Cardiac septum (tissue), 1 donor: Measurements from ENCODE around the gene DAB1. TPM values are rescaled to one million over a fixed set of nuclear protein-coding genes. Genes with fewer than 3 reads are reported as not detected.
"Not testable (repeated sequence)": the region's sequence is repeated elsewhere in the genome, so short reads cannot be mapped to it uniquely, and the experiment has no call there.

Source experiments
- DNase-seq: peaks from one replicate; pipeline ENCODE4 v3.0.0-alpha.2; 2020; ENCODE audit warnings: low spot score
- intact Hi-C: fragments of 100-400 bp; cut with DNase I; formaldehyde crosslinking; loops from one replicate; pipeline ENCODE4 v1.14.0; 2022
- total RNA-seq: library from RNA; stranded (reverse); fragmentation: NEBNext Ultra II Directional; extraction: Animal tissue kit (Norgen Biotek cat#: 25700); gene quantifications from one replicate; pipeline ENCODE4 v1.2.1, GENCODE V29; 2021
- donor health status: DM: no; HTN: no; CAD: no.

DAB1 gene
- total RNA-seq, 1 donor from 2014 or later, result 2.0 TPM

GRCh38 chr1:57116871-57117270 lies 307.0 kb downstream of the DAB1 start:
- no peak for DNase-seq
- intact Hi-C loops, result no loop called here

GRCh38 chr1:57115030-57115614 lies 308.7 kb downstream of the DAB1 start:
- DNase-seq, result no peak
- intact Hi-C loops, result loop anchor here (2.0 kb wide), 1 partner anchor 30 kb away; no protein-coding TSS in a partner anchor

DNA sequence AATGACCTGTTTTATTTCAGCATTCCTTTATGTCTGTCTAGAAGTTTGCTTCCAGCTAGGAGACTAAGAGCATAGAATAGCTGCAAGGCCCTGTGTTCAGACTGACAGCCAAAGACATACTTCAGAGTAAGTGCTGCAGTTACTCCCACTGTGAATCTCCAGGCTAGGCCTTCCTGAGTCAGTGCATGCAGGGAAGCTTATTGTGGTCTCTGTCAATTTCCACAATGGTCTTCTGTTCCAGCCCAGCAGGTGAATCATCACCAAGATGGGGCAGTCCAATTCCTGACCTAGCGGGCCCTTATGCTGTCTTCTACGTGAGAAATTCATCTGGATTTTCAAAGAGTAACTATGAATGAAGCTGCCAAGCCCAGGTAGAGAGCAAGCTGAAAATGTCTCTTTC lies 311.7 kb downstream of the DAB1 start:
- intact Hi-C loops, result no loop called here
- no peak for DNase-seq

- DNase-seq, result no peak
- intact Hi-C loops, result no loop called here
Observed at GRCh38 chr1:57111175-57111574, 312.7 kb downstream of the DAB1 start.

DNA sequence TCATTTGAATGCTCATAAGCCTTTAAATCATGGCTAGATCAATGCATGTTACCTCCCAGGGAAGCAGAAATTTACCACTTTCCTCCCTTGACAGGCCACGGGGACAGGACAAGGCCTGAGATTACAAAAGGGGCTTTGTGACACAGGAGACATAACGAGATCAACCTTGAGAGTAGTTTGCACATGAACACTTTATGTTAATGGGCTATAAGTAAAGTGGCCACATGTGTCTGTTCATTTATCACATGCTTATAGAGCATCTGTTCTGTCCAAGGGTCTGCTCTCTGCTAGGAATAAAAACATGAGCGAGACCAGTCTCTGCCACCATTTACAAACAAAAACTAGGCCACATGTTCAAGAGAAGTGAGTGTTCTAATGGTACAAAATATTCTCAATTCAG lies 314.0 kb downstream of the DAB1 start:
- intact Hi-C loops, result no loop called here

GRCh38 chr1:57109247-57109646 lies 314.6 kb downstream of the DAB1 start:
- no peak for DNase-seq
- intact Hi-C loops, result no loop called here

More for the DNA sequence above, 314.0 kb downstream of the DAB1 start:
- DNase-seq, result no peak

DNA sequence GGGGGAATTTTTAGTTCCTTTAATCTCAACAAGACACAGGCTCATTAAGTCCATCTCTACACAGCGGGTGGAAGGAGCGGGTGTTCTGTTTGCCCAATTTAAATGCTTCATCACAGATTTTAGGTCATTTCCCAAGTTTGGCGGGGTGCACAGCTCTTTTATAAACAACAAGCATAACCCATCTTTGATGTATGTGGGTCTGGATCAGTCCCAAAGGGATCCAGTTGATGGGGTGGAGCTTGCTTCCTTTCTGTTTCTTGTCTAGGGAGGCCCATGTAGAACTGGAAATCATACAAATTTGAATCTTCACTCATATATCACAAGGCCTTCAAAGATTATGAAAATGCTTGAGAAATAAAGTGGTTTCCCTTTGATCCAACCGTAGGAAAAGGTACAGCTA lies 317.6 kb downstream of the DAB1 start:
- intact Hi-C loops, result no loop called here
- no peak for DNase-seq

DNA sequence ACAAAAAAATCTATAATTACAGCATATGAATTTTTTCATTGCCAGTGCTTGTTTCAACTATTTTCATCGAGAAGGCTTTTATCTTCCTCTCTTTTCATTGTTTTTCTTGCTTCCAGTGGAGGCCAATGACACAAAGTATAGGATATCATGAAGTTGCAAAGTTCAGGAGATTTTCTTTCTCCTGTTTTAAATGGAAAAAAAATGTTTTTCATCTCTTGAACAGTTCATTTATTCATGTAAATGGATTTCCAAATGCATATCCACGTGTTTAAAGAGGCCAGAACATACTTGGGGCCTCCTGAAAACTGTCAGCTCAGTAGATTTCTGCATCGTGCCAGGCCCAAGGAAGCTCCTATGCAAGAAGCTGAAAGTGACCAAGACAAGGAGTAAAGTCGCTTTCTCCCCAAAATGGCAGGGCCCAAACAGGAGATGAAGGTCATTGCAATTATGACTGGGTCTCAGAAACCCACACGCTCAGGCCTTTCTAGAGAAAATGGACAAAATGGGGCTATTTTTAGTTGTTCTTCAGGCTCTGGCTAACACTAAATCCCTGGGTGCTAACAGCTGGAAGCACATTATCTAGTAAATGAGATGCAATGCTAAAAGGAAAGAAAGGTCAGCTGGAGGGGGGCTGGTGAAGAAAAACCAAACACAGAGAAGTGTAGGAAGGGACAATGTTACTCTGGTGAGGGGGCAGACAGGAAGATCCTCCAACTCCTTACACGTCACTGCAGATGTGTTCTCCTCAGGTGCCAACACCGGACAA lies 321.1 kb downstream of the DAB1 start:
- intact Hi-C loops, result no loop called here
- no peak for DNase-seq

GRCh38 chr1:57101209-57101608 lies 322.7 kb downstream of the DAB1 start:
- no peak for DNase-seq
- intact Hi-C loops, result no loop called here

GRCh38 chr1:57094749-57095148 lies 329.1 kb downstream of the DAB1 start:
- intact Hi-C loops, result no loop called here
- DNase-seq, result no peak

DNA sequence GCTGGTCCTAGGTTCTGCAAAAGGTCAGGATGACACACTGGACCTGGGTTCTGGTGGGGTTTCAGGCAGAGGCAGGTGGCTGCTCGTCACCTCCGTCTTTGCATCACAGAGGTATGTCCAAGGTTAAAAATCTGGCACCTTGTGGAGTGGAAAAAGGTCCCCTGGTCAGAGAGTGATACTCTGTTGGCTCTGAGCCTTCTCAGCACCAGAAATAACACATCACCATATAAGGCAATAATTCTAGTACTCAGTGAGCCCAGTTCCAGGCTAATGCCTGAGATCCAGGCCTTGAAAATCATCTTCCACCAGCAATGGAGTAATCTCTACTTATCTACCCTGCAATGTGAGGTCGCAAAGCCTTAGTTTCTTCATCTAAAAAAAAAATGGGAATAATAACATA lies 330.7 kb downstream of the DAB1 start:
- intact Hi-C loops, result no loop called here
- no peak for DNase-seq

DNA sequence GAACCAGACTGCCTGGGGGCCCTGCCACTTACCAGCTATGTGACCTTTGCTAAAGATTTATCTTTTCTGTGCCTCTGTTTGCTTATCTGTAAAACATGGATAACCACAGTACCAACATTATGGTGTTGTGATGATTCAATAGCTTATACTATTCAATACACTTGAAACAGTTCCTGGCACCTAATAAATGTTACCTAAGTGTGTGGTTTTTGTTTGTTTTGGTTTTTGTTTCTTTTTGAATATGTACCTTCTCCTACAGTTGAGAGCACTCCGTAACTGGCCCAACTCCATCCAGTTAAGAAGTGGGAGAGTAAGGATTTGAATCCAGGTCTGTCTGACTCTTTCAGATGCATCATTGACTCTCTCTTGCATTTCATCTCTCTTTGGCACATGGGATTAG lies 332.2 kb downstream of the DAB1 start:
- no peak for DNase-seq
- intact Hi-C loops, result no loop called here

GRCh38 chr1:57089855-57090254 lies 334.0 kb downstream of the DAB1 start:
- DNase-seq, result no peak
- intact Hi-C loops, result no loop called here

- DNase-seq, result no peak
- intact Hi-C loops, result no loop called here
Observed at GRCh38 chr1:57089221-57089620, 334.6 kb downstream of the DAB1 start.

- no peak for DNase-seq
- intact Hi-C loops, result no loop called here
Observed at GRCh38 chr1:57088653-57089052, 335.2 kb downstream of the DAB1 start.

GRCh38 chr1:57087660-57088059 lies 336.2 kb downstream of the DAB1 start:
- intact Hi-C loops, result not testable (repeated sequence)

DNA sequence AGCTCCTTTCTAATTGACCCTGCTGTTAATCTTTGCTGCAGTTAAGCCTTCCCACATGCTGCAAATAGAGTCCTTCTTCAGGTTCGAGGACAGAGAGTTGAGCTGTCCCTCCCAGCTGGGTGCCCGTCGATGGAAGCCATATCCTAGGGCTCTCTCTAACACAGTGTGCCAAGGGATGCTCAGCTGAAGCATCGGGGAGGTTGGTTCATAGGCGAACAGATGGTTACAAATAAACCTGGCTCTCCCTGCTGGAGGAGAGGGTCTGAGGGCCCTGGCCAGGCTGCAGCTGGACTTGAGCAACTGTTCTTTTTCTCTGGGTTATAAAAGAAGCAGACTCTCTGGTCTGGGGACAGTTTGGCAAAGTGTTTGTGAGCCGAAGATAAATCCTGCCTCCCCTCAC lies 337.7 kb downstream of the DAB1 start:
- DNase-seq, result no peak
- intact Hi-C loops, result no loop called here

More at GRCh38 chr1:57087660-57088059, 336.2 kb downstream of the DAB1 start:
- not testable (repeated sequence) for DNase-seq

GRCh38 chr1:57084701-57085100 lies 339.2 kb downstream of the DAB1 start:
- no peak for DNase-seq
- intact Hi-C loops, result loop anchor here (2.0 kb wide), 1 partner anchor 30 kb away; no protein-coding TSS in a partner anchor

DNA sequence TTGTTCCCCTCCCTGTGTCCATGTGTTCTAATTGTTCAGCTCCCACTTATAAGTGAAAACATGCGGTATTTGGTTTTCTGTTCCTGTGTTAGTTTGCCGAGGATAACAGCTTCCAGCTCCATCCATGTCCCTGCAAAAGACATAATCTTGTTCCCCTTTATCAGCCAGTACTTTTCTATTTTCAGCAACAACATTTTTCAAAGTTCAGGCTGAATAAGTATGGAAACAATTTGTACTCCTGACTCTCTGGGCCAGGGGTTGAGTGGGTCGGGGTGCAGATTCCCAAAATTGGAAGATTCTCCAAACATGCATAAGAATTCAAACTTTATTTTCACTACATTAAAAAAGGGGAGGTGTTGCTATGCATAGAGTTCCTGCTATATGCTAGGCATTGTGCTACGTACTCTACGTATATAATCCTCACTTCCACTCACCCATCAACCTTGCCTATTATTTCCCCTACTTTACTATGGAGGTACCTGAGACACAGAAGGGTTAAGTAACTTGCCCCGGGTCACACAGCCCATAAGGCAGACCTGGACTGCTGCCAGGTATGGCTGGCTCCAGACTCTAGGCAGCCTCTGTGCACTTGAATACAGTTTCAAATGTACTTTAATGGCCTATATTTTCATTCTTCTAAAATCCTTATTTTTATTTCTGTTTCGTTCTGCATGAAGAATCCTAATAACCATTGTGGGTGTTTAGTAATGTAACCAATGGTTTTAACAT lies 341.0 kb downstream of the DAB1 start:
- DNase-seq, result no peak
- intact Hi-C loops, result no loop called here

- no peak for DNase-seq
- intact Hi-C loops, result no loop called here
Observed at GRCh38 chr1:57079454-57080157, 344.3 kb downstream of the DAB1 start.
